ENCODE data around the gene GCLC. TPM values are rescaled to one million over a fixed set of nuclear protein-coding genes. Genes with fewer than 3 reads are reported as not detected.

The GCLC gene
- total and polyA plus RNA-seq, 2 donors, result 17.1 to 17.4 TPM

GRCh38 chr6:53520320-53520928 lies 24.5 kb downstream of the GCLC start:
- 96% methylated on average over 14 of the region's 14 CpGs for WGBS
- H3K4me1 ChIP-seq (ENCODE audit: control insufficient read depth in 2 of 2, insufficient read depth in 2 of 2, low read length in 2 of 2), result no peaks in the 10 kb centered on the region
- peaks cover 3 to 10% of the 10 kb centered on the region in 2 donors for H3K36me3 ChIP-seq (ENCODE audit: control insufficient read depth in 2 of 2, insufficient read depth in 2 of 2, low read length in 1 of 2)

DNA sequence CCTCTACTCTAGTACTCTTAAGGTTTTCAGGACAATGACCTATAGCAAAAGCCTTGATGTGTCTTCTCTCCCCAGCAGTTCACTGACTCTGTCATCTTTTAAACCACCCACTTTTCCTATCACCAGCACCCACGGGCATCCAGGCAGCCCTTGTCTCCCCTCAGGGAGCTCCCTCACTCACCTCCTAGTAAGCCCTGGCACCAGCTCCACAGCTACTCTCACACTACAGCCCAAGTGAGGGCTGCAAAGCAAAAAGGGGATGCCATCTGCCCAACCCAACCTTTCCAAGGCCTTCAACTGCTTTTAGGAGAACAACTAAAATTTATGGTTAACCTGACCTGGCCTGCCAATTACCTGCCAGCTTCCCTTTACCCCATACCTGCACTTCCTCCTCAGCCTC lies 26.0 kb downstream of the GCLC start:
- no peak overlapping the region for H3K4me3 ChIP-seq (ENCODE audit: low read length in 2 of 2)
- H3K9me3 ChIP-seq (ENCODE audit: control insufficient read depth in 2 of 2, insufficient read depth in 1 of 2, low read length in 1 of 2), result no peaks in the 10 kb centered on the region
- no peak overlapping the region for H3K27ac ChIP-seq (ENCODE audit: low read depth in 1 of 2, low read length in 1 of 2)
- WGBS, result 96% methylated on average over 1 of the region's 1 CpG
- no peaks in the 10 kb centered on the region for H3K27me3 ChIP-seq (ENCODE audit: control insufficient read depth in 2 of 2, insufficient read depth in 1 of 2, low read length in 1 of 2)
- no peaks in the 10 kb centered on the region for H3K4me1 ChIP-seq (ENCODE audit: control insufficient read depth in 2 of 2, insufficient read depth in 2 of 2, low read length in 2 of 2)
- no peak for DNase-seq (ENCODE audit: low read depth in 6 of 9, low spot score in 9 of 9)
- H3K36me3 ChIP-seq (ENCODE audit: control insufficient read depth in 2 of 2, insufficient read depth in 2 of 2, low read length in 1 of 2), result peaks cover 3 to 10% of the 10 kb centered on the region in 2 donors

More at GRCh38 chr6:53520320-53520928, 24.5 kb downstream of the GCLC start:
- Histone ChIP-seq H3K4me3 (ENCODE audit: low read length in 2 of 2) (no peak overlapping the region), H3K27me3 (ENCODE audit: control insufficient read depth in 2 of 2, insufficient read depth in 1 of 2, low read length in 1 of 2) (no peaks in the 10 kb centered on the region), H3K9me3 (ENCODE audit: control insufficient read depth in 2 of 2, insufficient read depth in 1 of 2, low read length in 1 of 2) (no peaks in the 10 kb centered on the region), H3K27ac (ENCODE audit: low read depth in 1 of 2, low read length in 1 of 2) (no peak overlapping the region)
- DNase-seq (ENCODE audit: low read depth in 6 of 9, low spot score in 9 of 9), result no peak

- 95% methylated on average over 2 of the region's 2 CpGs for WGBS
- no peak for DNase-seq (ENCODE audit: low read depth in 6 of 9, low spot score in 9 of 9)
- H3K9me3 ChIP-seq (ENCODE audit: control insufficient read depth in 2 of 2, insufficient read depth in 1 of 2, low read length in 1 of 2), result no peaks in the 10 kb centered on the region
- no peaks in the 10 kb centered on the region for H3K4me1 ChIP-seq (ENCODE audit: control insufficient read depth in 2 of 2, insufficient read depth in 2 of 2, low read length in 2 of 2)
- peaks cover 3 to 20% of the 10 kb centered on the region in 2 donors for H3K36me3 ChIP-seq (ENCODE audit: control insufficient read depth in 2 of 2, insufficient read depth in 2 of 2, low read length in 1 of 2)
- H3K27me3 ChIP-seq (ENCODE audit: control insufficient read depth in 2 of 2, insufficient read depth in 1 of 2, low read length in 1 of 2), result no peaks in the 10 kb centered on the region
- H3K4me3 ChIP-seq (ENCODE audit: low read length in 2 of 2), result no peak overlapping the region
- H3K27ac ChIP-seq (ENCODE audit: low read depth in 1 of 2, low read length in 1 of 2), result no peak overlapping the region
Observed at GRCh38 chr6:53517021-53517420, 27.9 kb downstream of the GCLC start.

DNA sequence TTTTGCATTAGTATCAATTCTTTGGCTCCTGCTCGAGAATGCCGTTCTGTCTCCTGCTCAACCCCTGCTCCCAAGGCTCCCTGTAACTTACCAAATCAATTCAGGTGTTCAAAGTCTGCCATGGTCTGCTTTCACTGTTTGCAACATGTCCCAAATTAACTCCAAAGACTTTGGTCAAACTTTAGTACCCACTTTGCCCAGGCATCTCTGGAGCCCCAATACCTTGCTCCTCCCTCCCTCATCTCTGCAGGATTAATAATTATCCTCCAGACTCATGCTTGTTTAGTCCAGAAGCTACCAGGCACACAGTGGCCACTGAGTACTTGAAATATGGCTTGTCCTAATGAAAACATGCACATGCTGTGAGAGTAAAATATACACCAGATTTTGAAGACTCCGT lies 30.2 kb downstream of the GCLC start:
- H3K27ac ChIP-seq (ENCODE audit: low read depth in 1 of 2, low read length in 1 of 2), result no peak overlapping the region
- H3K36me3 ChIP-seq (ENCODE audit: control insufficient read depth in 2 of 2, insufficient read depth in 2 of 2, low read length in 1 of 2), result peaks cover 4 to 16% of the 10 kb centered on the region in 2 donors
- no peak for DNase-seq (ENCODE audit: low read depth in 6 of 9, low spot score in 9 of 9)
- H3K9me3 ChIP-seq (ENCODE audit: control insufficient read depth in 2 of 2, insufficient read depth in 1 of 2, low read length in 1 of 2), result no peaks in the 10 kb centered on the region
- H3K4me1 ChIP-seq (ENCODE audit: control insufficient read depth in 2 of 2, insufficient read depth in 2 of 2, low read length in 2 of 2), result no peaks in the 10 kb centered on the region
- 87% methylated on average over 3 of the region's 3 CpGs for WGBS
- no peaks in the 10 kb centered on the region for H3K27me3 ChIP-seq (ENCODE audit: control insufficient read depth in 2 of 2, insufficient read depth in 1 of 2, low read length in 1 of 2)
- H3K4me3 ChIP-seq (ENCODE audit: low read length in 2 of 2), result no peak overlapping the region

DNA sequence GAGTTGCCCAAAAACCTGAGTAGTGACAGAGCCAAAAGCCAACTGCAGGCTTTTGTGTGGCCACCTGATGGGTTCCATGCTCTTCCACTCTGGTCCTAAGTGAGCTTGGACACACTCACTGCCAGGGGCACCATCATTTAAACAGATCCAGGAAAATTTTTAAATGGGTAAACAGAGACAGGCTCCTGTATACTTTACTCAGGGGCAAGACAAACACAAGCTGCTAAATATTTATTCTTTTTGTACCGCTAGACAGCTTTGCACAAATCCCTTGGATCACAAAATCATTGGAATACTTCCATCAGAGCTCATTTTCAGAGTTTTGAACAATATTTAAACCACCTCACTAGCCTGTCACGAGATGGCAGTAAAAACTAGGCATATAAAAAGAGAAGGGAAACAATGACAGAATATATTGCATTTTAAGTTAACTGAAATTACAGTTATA lies 31.4 kb downstream of the GCLC start:
- DNase-seq (ENCODE audit: low read depth in 6 of 9, low spot score in 9 of 9), result no peak
- Histone ChIP-seq H3K4me3 (ENCODE audit: low read length in 2 of 2) (no peak overlapping the region), H3K27me3 (ENCODE audit: control insufficient read depth in 2 of 2, insufficient read depth in 1 of 2, low read length in 1 of 2) (no peaks in the 10 kb centered on the region), H3K4me1 (ENCODE audit: control insufficient read depth in 2 of 2, insufficient read depth in 2 of 2, low read length in 2 of 2) (no peaks in the 10 kb centered on the region), H3K9me3 (ENCODE audit: control insufficient read depth in 2 of 2, insufficient read depth in 1 of 2, low read length in 1 of 2) (no peaks in the 10 kb centered on the region), H3K36me3 (ENCODE audit: control insufficient read depth in 2 of 2, insufficient read depth in 2 of 2, low read length in 1 of 2) (peaks cover 4 to 18% of the 10 kb centered on the region in 2 donors), H3K27ac (ENCODE audit: low read depth in 1 of 2, low read length in 1 of 2) (no peak overlapping the region)
- 96% methylated on average over 2 of the region's 2 CpGs for WGBS

GRCh38 chr6:53513056-53513455 lies 31.8 kb downstream of the GCLC start:
- no peaks in the 10 kb centered on the region for H3K4me1 ChIP-seq (ENCODE audit: control insufficient read depth in 2 of 2, insufficient read depth in 2 of 2, low read length in 2 of 2)
- no peak overlapping the region for H3K27ac ChIP-seq (ENCODE audit: low read depth in 1 of 2, low read length in 1 of 2)
- WGBS, result 99% methylated on average over 4 of the region's 4 CpGs
- no peaks in the 10 kb centered on the region for H3K27me3 ChIP-seq (ENCODE audit: control insufficient read depth in 2 of 2, insufficient read depth in 1 of 2, low read length in 1 of 2)
- H3K4me3 ChIP-seq (ENCODE audit: low read length in 2 of 2), result no peak overlapping the region
- H3K36me3 ChIP-seq (ENCODE audit: control insufficient read depth in 2 of 2, insufficient read depth in 2 of 2, low read length in 1 of 2), result peaks cover 4 to 18% of the 10 kb centered on the region in 2 donors
- H3K9me3 ChIP-seq (ENCODE audit: control insufficient read depth in 2 of 2, insufficient read depth in 1 of 2, low read length in 1 of 2), result no peaks in the 10 kb centered on the region
- DNase-seq (ENCODE audit: low read depth in 6 of 9, low spot score in 9 of 9), result no peak

DNA sequence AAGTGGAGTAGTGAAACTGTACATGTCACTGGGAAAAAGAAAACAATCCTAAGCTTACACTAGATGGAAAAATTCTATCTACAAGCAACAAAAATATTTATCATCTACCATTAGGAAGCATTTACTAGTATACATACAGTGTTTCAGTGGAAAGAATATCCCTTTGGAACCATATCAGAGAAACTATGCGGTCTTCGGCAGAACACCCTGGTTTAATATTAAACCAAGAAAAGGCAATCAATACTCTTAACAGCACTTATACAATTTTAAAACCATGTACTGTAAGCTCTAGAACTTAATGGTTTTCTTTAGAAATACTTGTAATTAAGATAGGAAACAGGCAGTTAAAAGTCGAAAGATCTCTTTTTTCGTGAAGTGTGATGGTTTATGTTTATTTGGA lies 32.3 kb downstream of the GCLC start:
- H3K4me1 ChIP-seq (ENCODE audit: control insufficient read depth in 2 of 2, insufficient read depth in 2 of 2, low read length in 2 of 2), result no peaks in the 10 kb centered on the region
- no peak overlapping the region for H3K4me3 ChIP-seq (ENCODE audit: low read length in 2 of 2)
- no peaks in the 10 kb centered on the region for H3K27me3 ChIP-seq (ENCODE audit: control insufficient read depth in 2 of 2, insufficient read depth in 1 of 2, low read length in 1 of 2)
- H3K9me3 ChIP-seq (ENCODE audit: control insufficient read depth in 2 of 2, insufficient read depth in 1 of 2, low read length in 1 of 2), result no peaks in the 10 kb centered on the region
- no peak overlapping the region for H3K27ac ChIP-seq (ENCODE audit: low read depth in 1 of 2, low read length in 1 of 2)
- WGBS, result 87% methylated on average over 4 of the region's 4 CpGs
- H3K36me3 ChIP-seq (ENCODE audit: control insufficient read depth in 2 of 2, insufficient read depth in 2 of 2, low read length in 1 of 2), result peaks cover 4 to 18% of the 10 kb centered on the region in 2 donors
- no peak for DNase-seq (ENCODE audit: low read depth in 6 of 9, low spot score in 9 of 9)

- WGBS, result 98% methylated on average over 3 of the region's 3 CpGs
- H3K36me3 ChIP-seq (ENCODE audit: control insufficient read depth in 2 of 2, insufficient read depth in 2 of 2, low read length in 1 of 2), result peaks cover 13 to 16% of the 10 kb centered on the region in 2 donors
Observed at GRCh38 chr6:53510746-53511145, 34.2 kb downstream of the GCLC start.

GRCh38 chr6:53506872-53507271 lies 38.0 kb downstream of the GCLC start:
- Histone ChIP-seq H3K4me3 (ENCODE audit: low read length in 2 of 2) (no peak overlapping the region), H3K9me3 (ENCODE audit: control insufficient read depth in 2 of 2, insufficient read depth in 1 of 2, low read length in 1 of 2) (no peaks in the 10 kb centered on the region), H3K4me1 (ENCODE audit: control insufficient read depth in 2 of 2, insufficient read depth in 2 of 2, low read length in 2 of 2) (no peaks in the 10 kb centered on the region), H3K27me3 (ENCODE audit: control insufficient read depth in 2 of 2, insufficient read depth in 1 of 2, low read length in 1 of 2) (no peaks in the 10 kb centered on the region), H3K36me3 (ENCODE audit: control insufficient read depth in 2 of 2, insufficient read depth in 2 of 2, low read length in 1 of 2) (peaks cover 17 to 25% of the 10 kb centered on the region in 2 donors), H3K27ac (ENCODE audit: low read depth in 1 of 2, low read length in 1 of 2) (no peak overlapping the region)
- DNase-seq (ENCODE audit: low read depth in 6 of 9, low spot score in 9 of 9), result no peak
- 87% methylated on average over 5 of the region's 5 CpGs for WGBS

More at GRCh38 chr6:53510746-53511145, 34.2 kb downstream of the GCLC start:
- H3K4me3 ChIP-seq (ENCODE audit: low read length in 2 of 2), result no peak overlapping the region
- H3K27me3 ChIP-seq (ENCODE audit: control insufficient read depth in 2 of 2, insufficient read depth in 1 of 2, low read length in 1 of 2), result no peaks in the 10 kb centered on the region
- H3K4me1 ChIP-seq (ENCODE audit: control insufficient read depth in 2 of 2, insufficient read depth in 2 of 2, low read length in 2 of 2), result no peaks in the 10 kb centered on the region
- DNase-seq (ENCODE audit: low read depth in 6 of 9, low spot score in 9 of 9), result no peak
- H3K27ac ChIP-seq (ENCODE audit: low read depth in 1 of 2, low read length in 1 of 2), result no peak overlapping the region
- no peaks in the 10 kb centered on the region for H3K9me3 ChIP-seq (ENCODE audit: control insufficient read depth in 2 of 2, insufficient read depth in 1 of 2, low read length in 1 of 2)

Measured in thymus (tissue), 11 donors.